Glutamatergic neuron (in vitro differentiated cells): ENCODE data around the gene OR6S1. TPM values are rescaled to one million over a fixed set of nuclear protein-coding genes. Genes with fewer than 3 reads are reported as not detected.

Experiments used
- DNase-seq: peaks from one replicate; pipeline ENCODE4 v3.0.0; 2022
- H3K27ac Mint-ChIP-seq: one replicate; pipeline ENCODE4 v1.8.0; 2020; ENCODE audit warnings: mild to moderate bottlenecking, mixed read lengths, inconsistent platforms; ENCODE audit not compliant: unreplicated experiment
- H3K27me3 Mint-ChIP-seq: one replicate; pipeline ENCODE4 v1.8.0; 2020; ENCODE audit warnings: mild to moderate bottlenecking, moderate library complexity, mixed read lengths, inconsistent platforms; ENCODE audit not compliant: unreplicated experiment
- H3K36me3 Mint-ChIP-seq: one replicate; pipeline ENCODE4 v1.8.0; 2020; ENCODE audit warnings: mild to moderate bottlenecking, mixed read lengths, inconsistent platforms; ENCODE audit not compliant: unreplicated experiment
- H3K4me1 Mint-ChIP-seq: one replicate; pipeline ENCODE4 v1.8.0; 2020; ENCODE audit warnings: mild to moderate bottlenecking, low read depth, mixed read lengths, inconsistent platforms; ENCODE audit not compliant: unreplicated experiment
- H3K4me3 Mint-ChIP-seq: one replicate; pipeline ENCODE4 v1.8.0; 2020; ENCODE audit warnings: mild to moderate bottlenecking, mixed read lengths, inconsistent platforms; ENCODE audit not compliant: unreplicated experiment
- H3K9me3 Mint-ChIP-seq: one replicate; pipeline ENCODE4 v1.8.0; 2020; ENCODE audit warnings: mild to moderate bottlenecking, moderate library complexity, mixed read lengths, inconsistent platforms; ENCODE audit not compliant: unreplicated experiment
- total RNA-seq: library from RNA; stranded (reverse); fragmentation: NEBNext Ultra II Directional; extraction: Animal tissue kit (Norgen Biotek cat#: 25700); gene quantifications from one replicate; pipeline ENCODE4 v1.2.1, GENCODE V29; 2021; ENCODE audit not compliant: unreplicated experiment
- TF ChIP-seq, protein P1 (sequence below): fragments of 200-600 bp; sonication (generic); IDR thresholded peaks from one replicate; pipeline ENCODE4 v1.5.0; 2021; ENCODE audit not compliant: partially characterized antibody, unreplicated experiment

The OR6S1 gene
- total RNA-seq, 1 donor from 2014 or later = not detected

GRCh38 chr14:20679907-20680306 is 38.4 kb upstream of the OR6S1 start:
- Mint-ChIP-seq H3K36me3 (no peaks in the 10 kb centered on the region), H3K27ac (no peak overlapping the region), H3K27me3 (peaks cover 2% of the 10 kb centered on the region), H3K9me3 (peaks cover 9% of the 10 kb centered on the region), H3K4me1 (peaks cover 9% of the 10 kb centered on the region), H3K4me3 (no peak overlapping the region)
- TF ChIP-seq, protein P1, sequence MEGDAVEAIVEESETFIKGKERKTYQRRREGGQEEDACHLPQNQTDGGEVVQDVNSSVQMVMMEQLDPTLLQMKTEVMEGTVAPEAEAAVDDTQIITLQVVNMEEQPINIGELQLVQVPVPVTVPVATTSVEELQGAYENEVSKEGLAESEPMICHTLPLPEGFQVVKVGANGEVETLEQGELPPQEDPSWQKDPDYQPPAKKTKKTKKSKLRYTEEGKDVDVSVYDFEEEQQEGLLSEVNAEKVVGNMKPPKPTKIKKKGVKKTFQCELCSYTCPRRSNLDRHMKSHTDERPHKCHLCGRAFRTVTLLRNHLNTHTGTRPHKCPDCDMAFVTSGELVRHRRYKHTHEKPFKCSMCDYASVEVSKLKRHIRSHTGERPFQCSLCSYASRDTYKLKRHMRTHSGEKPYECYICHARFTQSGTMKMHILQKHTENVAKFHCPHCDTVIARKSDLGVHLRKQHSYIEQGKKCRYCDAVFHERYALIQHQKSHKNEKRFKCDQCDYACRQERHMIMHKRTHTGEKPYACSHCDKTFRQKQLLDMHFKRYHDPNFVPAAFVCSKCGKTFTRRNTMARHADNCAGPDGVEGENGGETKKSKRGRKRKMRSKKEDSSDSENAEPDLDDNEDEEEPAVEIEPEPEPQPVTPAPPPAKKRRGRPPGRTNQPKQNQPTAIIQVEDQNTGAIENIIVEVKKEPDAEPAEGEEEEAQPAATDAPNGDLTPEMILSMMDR = no peak
- no peak for DNase-seq

DNA sequence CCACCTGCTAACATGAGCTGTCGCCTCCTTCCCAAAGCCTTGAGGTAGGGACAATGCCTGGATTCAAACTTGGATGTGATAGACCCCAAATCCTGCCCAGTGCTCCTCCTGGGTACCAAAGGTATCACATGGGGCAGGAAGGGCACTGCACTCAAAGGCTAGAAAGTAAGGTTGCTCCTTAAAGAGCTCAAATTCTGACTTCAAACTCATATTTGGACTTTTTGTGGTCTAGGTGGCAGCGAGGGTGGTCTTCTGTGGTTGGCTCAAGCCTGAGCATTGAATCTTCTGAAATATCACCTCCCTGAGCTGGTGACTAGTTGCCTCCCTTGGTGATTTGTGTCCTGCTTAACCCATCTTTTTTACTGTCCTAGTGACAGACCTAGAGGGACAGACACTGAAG is 34.6 kb upstream of the OR6S1 start:
- Mint-ChIP-seq H3K4me1 (peaks cover 7% of the 10 kb centered on the region), H3K36me3 (no peaks in the 10 kb centered on the region), H3K9me3 (peaks cover 3% of the 10 kb centered on the region), H3K27ac (no peak overlapping the region), H3K27me3 (no peaks in the 10 kb centered on the region), H3K4me3 (no peak overlapping the region)
- no peak for DNase-seq
- TF ChIP-seq, protein P1 = no peak

GRCh38 chr14:20675669-20676068 is 34.2 kb upstream of the OR6S1 start:
- peaks cover 3% of the 10 kb centered on the region for H3K9me3 Mint-ChIP-seq
- no peaks in the 10 kb centered on the region for H3K36me3 Mint-ChIP-seq
- no peaks in the 10 kb centered on the region for H3K27me3 Mint-ChIP-seq

DNA sequence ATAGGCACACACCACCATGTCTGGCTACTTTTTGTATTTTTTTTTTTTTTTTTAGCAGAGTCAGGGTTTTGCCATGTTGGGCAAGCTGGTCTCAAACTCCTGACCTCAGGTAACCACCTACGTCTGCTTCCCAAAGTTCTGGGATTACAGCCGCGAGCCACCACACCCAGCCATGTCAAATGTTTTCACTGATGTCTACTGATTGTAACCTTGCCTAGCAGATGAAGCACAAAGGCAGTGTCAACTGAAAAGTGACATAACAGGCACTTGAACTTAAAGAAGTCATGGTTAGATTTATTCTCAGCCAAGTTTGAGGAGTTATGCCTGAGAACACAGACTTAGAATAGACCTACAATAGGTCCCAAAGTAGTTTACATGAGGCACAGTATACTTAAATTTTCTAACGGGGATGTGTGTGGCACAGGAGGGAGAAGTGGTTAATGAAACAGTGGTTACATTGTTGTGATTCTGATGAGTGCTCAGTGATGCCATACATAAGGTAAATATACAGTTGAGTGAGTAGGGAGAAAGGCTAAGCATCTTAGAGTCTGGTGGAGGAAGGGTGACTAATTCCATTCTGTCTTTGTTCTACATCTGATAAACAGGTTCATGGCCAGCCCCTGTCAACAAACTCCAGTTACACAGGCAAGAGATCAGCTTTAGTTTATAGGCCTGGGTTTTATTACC is 30.2 kb upstream of the OR6S1 start:
- TF ChIP-seq, protein P1 = no peak
- H3K27ac Mint-ChIP-seq = no peak overlapping the region
- no peaks in the 10 kb centered on the region for H3K36me3 Mint-ChIP-seq
- H3K4me3 Mint-ChIP-seq = no peak overlapping the region
- DNase-seq = no peak
- no peaks in the 10 kb centered on the region for H3K27me3 Mint-ChIP-seq
- no peaks in the 10 kb centered on the region for H3K4me1 Mint-ChIP-seq
- H3K9me3 Mint-ChIP-seq = peaks cover 5% of the 10 kb centered on the region

More at GRCh38 chr14:20675669-20676068, 34.2 kb upstream of the OR6S1 start:
- Mint-ChIP-seq H3K27ac (no peak overlapping the region), H3K4me3 (no peak overlapping the region), H3K4me1 (peaks cover 3% of the 10 kb centered on the region)
- DNase-seq = no peak
- TF ChIP-seq, protein P1 = no peak

- DNase-seq = no peak
- no peak overlapping the region for H3K27ac Mint-ChIP-seq
- peaks cover 2% of the 10 kb centered on the region for H3K9me3 Mint-ChIP-seq
- TF ChIP-seq, protein P1 = no peak
- no peak overlapping the region for H3K4me3 Mint-ChIP-seq
- H3K27me3 Mint-ChIP-seq = peaks cover 2% of the 10 kb centered on the region
- H3K36me3 Mint-ChIP-seq = no peaks in the 10 kb centered on the region
- no peaks in the 10 kb centered on the region for H3K4me1 Mint-ChIP-seq
These were observed 27.5 kb upstream of the OR6S1 start for GRCh38 chr14:20668969-20669368.
